Astrocyte of the cerebellum (primary cell): ENCODE measurements around the gene SLC22A17.

Source experiments
- DNase-seq: peaks from one replicate; pipeline ENCODE4 v3.0.0-alpha.2; 2011; ENCODE audit warnings: low read depth
- H3K4me3 ChIP-seq: 2 replicates; pipeline ENCODE4 v1.5.1; 2011; ENCODE audit warnings: mild to moderate bottlenecking, low read depth, low read length, moderate library complexity
- in situ Hi-C: cut with HindIII; loops from 2 replicates; pipeline ENCODE4 v1.10.0; 2017; ENCODE audit warnings: low sequenced_read_pairs
- TF ChIP-seq, protein P1 (sequence below): IDR thresholded peaks from 2 replicates; pipeline ENCODE4 v1.5.1; 2012; ENCODE audit warnings: low read length, low read depth, moderate library complexity, mild to moderate bottlenecking; ENCODE audit errors: missing control alignments

SLC22A17 gene

DNA sequence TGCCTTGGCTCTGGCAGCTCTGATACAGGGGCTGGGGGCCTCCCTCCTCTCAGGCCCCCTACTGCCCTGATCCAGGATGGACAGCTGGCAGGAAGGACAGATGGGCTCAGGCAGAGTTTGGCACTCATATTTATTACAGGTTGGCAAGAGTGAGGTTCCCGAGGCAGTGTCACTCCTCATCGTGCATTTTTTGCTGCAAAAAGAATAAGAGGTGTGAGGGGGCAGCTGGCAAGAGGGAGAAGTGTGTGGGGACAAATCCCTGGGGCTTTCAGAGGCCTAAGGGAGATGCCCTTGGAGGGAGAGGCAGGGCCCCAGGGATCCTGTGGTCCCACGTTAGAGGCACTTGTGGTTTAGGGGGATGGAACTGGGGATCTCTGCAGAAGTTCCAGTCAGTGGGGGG is 29.2 kb upstream of the SLC22A17 start:
- no peak for DNase-seq
- TF ChIP-seq, protein P1, sequence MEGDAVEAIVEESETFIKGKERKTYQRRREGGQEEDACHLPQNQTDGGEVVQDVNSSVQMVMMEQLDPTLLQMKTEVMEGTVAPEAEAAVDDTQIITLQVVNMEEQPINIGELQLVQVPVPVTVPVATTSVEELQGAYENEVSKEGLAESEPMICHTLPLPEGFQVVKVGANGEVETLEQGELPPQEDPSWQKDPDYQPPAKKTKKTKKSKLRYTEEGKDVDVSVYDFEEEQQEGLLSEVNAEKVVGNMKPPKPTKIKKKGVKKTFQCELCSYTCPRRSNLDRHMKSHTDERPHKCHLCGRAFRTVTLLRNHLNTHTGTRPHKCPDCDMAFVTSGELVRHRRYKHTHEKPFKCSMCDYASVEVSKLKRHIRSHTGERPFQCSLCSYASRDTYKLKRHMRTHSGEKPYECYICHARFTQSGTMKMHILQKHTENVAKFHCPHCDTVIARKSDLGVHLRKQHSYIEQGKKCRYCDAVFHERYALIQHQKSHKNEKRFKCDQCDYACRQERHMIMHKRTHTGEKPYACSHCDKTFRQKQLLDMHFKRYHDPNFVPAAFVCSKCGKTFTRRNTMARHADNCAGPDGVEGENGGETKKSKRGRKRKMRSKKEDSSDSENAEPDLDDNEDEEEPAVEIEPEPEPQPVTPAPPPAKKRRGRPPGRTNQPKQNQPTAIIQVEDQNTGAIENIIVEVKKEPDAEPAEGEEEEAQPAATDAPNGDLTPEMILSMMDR, result no peak
- in situ Hi-C loops, result no loop called here

DNA sequence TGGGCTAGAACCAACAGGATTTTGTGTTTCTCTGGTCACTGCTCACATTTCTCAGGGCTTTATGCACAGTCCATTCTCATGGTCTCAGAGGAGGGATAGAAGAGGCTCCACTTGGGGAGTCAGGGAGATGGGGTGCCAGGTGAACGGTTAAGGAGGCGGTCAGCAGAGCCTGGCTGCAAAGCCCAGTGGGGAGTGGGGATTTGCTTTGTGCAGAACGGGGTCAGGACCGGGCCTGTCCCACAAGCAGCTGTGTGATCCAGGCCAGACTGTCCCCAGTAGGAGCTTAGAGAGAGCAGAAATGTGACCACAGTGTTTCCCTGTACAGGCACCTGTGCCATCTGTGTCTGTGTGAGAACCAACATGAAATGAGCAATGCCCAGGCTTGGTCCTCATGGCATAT is 28.3 kb upstream of the SLC22A17 start:
- no peak overlapping the region for H3K4me3 ChIP-seq
- TF ChIP-seq, protein P1, result no peak
- DNase-seq, result no peak
- in situ Hi-C loops, result no loop called here

More for the DNA sequence above, 29.2 kb upstream of the SLC22A17 start:
- no peak overlapping the region for H3K4me3 ChIP-seq

- DNase-seq, result no peak
- no peak overlapping the region for H3K4me3 ChIP-seq
- in situ Hi-C loops, result no loop called here
- TF ChIP-seq, protein P1, result no peak
Observed at GRCh38 chr14:23380197-23380914, 27.7 kb upstream of the SLC22A17 start.

GRCh38 chr14:23379366-23380196 is 26.9 kb upstream of the SLC22A17 start:
- TF ChIP-seq, protein P1, result peak; percentile 86
- H3K4me3 ChIP-seq, result no peak overlapping the region
- in situ Hi-C loops, result no loop called here
- DNase-seq, result no peak

DNA sequence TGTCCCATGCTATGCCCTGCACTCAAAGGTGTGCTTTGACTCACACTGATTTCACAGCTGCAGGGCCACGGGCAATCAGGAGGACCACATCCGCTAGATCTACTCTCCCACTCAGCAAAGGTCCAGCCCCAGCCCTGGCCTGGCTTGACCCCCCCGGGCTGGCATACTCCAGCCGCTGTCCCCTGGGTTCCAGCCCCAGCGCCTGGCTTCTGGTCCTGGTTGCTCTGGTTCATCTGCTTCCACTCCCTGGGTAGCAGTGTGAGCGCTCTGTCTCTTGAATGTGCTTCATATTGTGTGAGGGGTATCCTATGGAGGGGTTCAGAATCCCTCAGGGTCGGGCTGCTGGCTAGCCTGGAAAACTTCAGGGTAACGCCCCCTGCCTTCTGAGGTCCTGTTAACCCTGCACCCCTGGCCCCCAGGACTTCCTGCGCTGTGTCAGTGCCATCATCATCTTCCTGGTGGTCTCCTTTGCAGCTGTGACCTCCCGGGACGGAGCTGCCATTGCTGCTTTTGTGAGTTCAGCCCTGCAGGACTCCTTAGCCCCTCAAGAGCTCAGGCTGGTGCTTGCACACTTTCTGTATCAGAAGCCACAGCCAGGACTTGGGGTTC is 26.0 kb upstream of the SLC22A17 start:
- DNase-seq, result no peak
- in situ Hi-C loops, result no loop called here
- TF ChIP-seq, protein P1, result no peak

More for the DNA sequence above, 26.0 kb upstream of the SLC22A17 start:
- H3K4me3 ChIP-seq, result no peak overlapping the region
